Neuron (in vitro differentiated cells): Measurements from ENCODE around the gene IVD.
A peak's percentile ranks its signal among the peaks of the same experiment; 100 is the strongest.

Experiments
- H2AFZ ChIP-seq: one replicate; pipeline ENCODE4 v1.6.1; 2013; ENCODE audit warnings: low read depth, mild to moderate bottlenecking, inconsistent platforms, low read length, moderate library complexity
- H3K27me3 ChIP-seq: one replicate; pipeline ENCODE4 v1.6.1; 2013; ENCODE audit warnings: low read length; ENCODE audit not compliant: insufficient read depth
- H3K36me3 ChIP-seq: one replicate; pipeline ENCODE4 v1.6.1; 2013; ENCODE audit warnings: low read length; ENCODE audit not compliant: insufficient read depth
- H3K4me1 ChIP-seq: one replicate; pipeline ENCODE4 v1.6.1; 2013; ENCODE audit warnings: low read length; ENCODE audit not compliant: insufficient read depth
- H3K4me3 ChIP-seq: 2 replicates; pipeline ENCODE4 v1.5.1; 2013; ENCODE audit warnings: mild to moderate bottlenecking, low read length, moderate library complexity
- H3K9me3 ChIP-seq: one replicate; pipeline ENCODE4 v1.6.1; 2013; ENCODE audit warnings: low read length

Gene IVD

GRCh38 chr15:40405501-40406381 lies at the start of gene IVD:
TSS of gene IVD (plus strand) at chr15:40405795. CDS start at chr15:40405828, 33 bp downstream.
- peak within 1 kb of the TSS; percentile 93 for H2AFZ ChIP-seq
- H3K27me3 ChIP-seq = no peaks in the 10 kb centered on the region
- peak within 1 kb of the TSS; percentile 77 for H3K4me3 ChIP-seq

GRCh38 chr15:40355976-40356585 lies 49.5 kb upstream of the IVD start:
- H3K4me1 ChIP-seq = peaks cover 13% of the 10 kb centered on the region
- H3K9me3 ChIP-seq = no peaks in the 10 kb centered on the region
- H3K27me3 ChIP-seq = peaks cover 46% of the 10 kb centered on the region
- no peaks in the 10 kb centered on the region for H3K36me3 ChIP-seq
- no peak overlapping the region for H2AFZ ChIP-seq
- no peak overlapping the region for H3K4me3 ChIP-seq

More at GRCh38 chr15:40405501-40406381, at the start of gene IVD:
- Histone ChIP-seq H3K9me3 (no peaks in the 10 kb centered on the region), H3K4me1 (peaks cover 21% of the 10 kb centered on the region), H3K36me3 (peaks cover 25% of the 10 kb centered on the region)

DNA sequence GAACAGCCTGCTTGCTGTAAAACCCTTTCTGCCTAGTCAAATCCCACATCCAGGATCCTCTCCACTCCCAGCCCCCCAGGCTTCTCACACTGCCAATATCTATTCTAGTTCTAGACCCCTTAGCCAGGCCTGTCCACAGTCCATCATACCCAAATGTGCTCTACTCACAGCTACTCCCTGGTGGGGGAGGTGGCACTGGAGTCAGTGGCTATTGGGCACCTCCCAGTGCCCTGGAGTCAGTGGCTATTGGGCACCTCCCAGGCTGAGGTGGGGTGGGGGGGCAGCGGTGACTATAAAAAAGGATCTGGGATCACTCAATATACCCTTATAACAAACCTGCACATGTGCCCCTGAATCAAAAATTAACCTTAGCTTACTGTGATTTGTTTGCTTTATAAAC lies 48.3 kb upstream of the IVD start:
- H3K9me3 ChIP-seq = no peaks in the 10 kb centered on the region
- no peaks in the 10 kb centered on the region for H3K36me3 ChIP-seq
- peak overlapping the region; percentile 96 for H2AFZ ChIP-seq
- H3K27me3 ChIP-seq = peaks cover 52% of the 10 kb centered on the region
- peaks cover 13% of the 10 kb centered on the region for H3K4me1 ChIP-seq
- H3K4me3 ChIP-seq = peak overlapping the region; percentile 79

DNA sequence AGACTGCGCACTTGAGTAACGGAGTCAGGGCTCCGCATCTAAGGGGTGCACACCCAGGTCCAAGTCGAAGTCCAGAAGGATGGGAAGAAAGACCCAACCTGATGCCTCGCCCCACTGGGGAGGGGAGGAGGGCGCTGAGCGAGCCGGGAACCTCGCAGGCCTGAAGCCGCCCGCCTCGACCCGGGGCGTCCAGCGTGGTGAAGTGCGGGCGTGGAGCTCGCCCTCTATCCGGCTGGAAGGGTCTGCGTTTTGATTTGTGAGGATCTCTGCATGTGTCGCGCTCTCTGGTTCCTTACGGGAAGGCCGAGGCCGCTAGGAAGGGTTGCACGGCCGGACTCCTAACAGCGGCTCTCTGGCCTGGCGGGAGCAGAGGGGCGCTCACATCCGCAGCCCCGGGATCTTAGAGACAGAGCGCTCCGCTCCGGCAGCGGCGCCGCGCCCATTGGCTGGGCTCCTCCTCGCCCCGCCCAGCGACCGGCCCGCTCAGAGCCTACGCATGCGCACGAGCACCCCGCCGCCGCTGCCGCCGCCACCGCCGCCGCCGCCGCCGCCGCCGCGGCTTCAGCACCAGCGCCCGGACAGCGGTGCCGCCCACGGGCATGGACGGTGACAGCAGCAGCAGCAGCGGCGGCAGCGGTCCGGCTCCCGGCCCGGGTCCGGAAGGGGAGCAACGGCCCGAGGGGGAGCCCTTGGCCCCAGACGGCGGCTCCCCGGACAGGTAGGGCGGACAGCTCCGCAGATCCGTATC lies 47.7 kb upstream of the IVD start, which contains the start of gene DISP2:
DISP2 (plus strand) TSS at position 497 of the 748 bp plus-strand sequence; CDS start at position 600, 103 bp downstream.
- Histone ChIP-seq H2AFZ (peak within 1 kb of the TSS; percentile 96), H3K9me3 (no peaks in the 10 kb centered on the region), H3K36me3 (no peaks in the 10 kb centered on the region), H3K27me3 (peaks cover 45% of the 10 kb centered on the region), H3K4me1 (peaks cover 13% of the 10 kb centered on the region), H3K4me3 (peak within 1 kb of the TSS; percentile 79)

GRCh38 chr15:40358471-40359353 lies 46.9 kb upstream of the IVD start:
- peaks cover 38% of the 10 kb centered on the region for H3K27me3 ChIP-seq
- peak overlapping the region; percentile 58 for H3K4me3 ChIP-seq
- H3K9me3 ChIP-seq = no peaks in the 10 kb centered on the region
- H2AFZ ChIP-seq = peak overlapping the region; percentile 96
- no peaks in the 10 kb centered on the region for H3K36me3 ChIP-seq
- peaks cover 13% of the 10 kb centered on the region for H3K4me1 ChIP-seq

DNA sequence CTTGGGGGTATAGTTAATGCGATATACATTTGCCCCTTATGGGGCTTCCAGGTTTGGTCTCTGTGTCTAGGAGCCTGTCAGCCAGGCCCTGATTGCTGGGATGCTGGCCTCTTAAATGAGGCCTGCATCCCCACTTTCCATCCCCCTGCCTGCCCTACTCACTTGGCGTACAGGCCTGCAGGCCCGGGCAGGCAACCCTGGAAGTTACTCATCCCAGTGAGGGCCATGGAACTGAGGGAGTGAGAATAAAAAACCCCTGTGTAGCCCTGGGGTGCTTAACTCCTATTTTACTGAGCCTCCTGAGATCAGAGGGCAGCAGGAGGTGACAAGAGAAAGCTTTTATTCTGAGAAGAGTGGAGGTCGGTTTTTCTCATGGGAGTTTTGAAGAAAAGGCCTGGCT lies 45.6 kb upstream of the IVD start:
- peaks cover 13% of the 10 kb centered on the region for H3K4me1 ChIP-seq
- no peak overlapping the region for H2AFZ ChIP-seq
- H3K9me3 ChIP-seq = no peaks in the 10 kb centered on the region
- H3K27me3 ChIP-seq = peaks cover 44% of the 10 kb centered on the region
- H3K36me3 ChIP-seq = no peaks in the 10 kb centered on the region
- no peak overlapping the region for H3K4me3 ChIP-seq

GRCh38 chr15:40361640-40362039 lies 44.0 kb upstream of the IVD start:
- no peaks in the 10 kb centered on the region for H3K9me3 ChIP-seq
- H2AFZ ChIP-seq = no peak overlapping the region
- H3K4me1 ChIP-seq = peaks cover 13% of the 10 kb centered on the region
- H3K27me3 ChIP-seq = peaks cover 52% of the 10 kb centered on the region
- no peak overlapping the region for H3K4me3 ChIP-seq
- no peaks in the 10 kb centered on the region for H3K36me3 ChIP-seq

DNA sequence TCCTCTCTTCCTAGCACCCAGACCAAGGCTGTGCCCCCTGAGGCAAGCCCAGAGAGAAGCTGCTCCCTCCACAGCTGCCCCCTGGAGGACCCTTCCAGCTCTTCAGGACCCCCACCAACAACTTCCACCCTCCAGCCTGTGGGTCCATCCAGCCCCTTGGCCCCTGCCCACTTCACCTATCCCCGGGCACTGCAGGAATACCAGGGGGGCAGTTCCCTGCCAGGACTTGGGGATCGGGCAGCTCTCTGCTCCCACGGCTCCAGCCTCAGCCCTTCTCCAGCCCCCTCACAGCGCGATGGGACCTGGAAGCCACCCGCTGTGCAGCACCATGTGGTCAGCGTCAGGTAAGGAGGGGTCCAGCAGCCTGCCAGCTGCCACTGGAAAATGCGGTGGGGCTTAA lies 42.0 kb upstream of the IVD start:
- Histone ChIP-seq H2AFZ (no peak overlapping the region), H3K4me3 (no peak overlapping the region), H3K36me3 (no peaks in the 10 kb centered on the region), H3K9me3 (no peaks in the 10 kb centered on the region), H3K27me3 (peaks cover 61% of the 10 kb centered on the region), H3K4me1 (peaks cover 4% of the 10 kb centered on the region)

DNA sequence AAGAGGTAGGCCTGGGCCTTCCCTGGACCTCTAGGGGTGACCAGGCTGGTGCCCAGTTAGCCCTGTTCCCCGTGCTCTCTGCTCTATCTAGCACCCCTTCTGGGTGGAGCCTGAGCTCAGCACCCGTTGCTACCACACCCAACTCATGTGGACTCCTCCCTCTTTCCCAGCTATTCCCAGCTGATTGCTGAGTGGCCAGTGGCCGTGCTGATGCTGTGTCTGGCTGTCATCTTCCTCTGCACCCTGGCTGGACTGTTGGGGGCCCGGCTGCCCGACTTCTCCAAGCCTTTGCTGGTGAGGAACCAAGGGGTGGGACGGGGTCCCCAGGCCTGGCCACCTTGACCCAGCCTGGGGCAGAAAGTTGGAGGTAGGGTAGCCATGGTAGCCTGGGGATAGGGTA lies 41.3 kb upstream of the IVD start:
- H2AFZ ChIP-seq = no peak overlapping the region
- H3K9me3 ChIP-seq = no peaks in the 10 kb centered on the region
- no peaks in the 10 kb centered on the region for H3K36me3 ChIP-seq
- H3K27me3 ChIP-seq = peaks cover 55% of the 10 kb centered on the region
- no peaks in the 10 kb centered on the region for H3K4me1 ChIP-seq
- H3K4me3 ChIP-seq = no peak overlapping the region

- Histone ChIP-seq H3K4me3 (no peak overlapping the region), H2AFZ (no peak overlapping the region), H3K36me3 (no peaks in the 10 kb centered on the region), H3K27me3 (peaks cover 48% of the 10 kb centered on the region), H3K9me3 (no peaks in the 10 kb centered on the region), H3K4me1 (no peaks in the 10 kb centered on the region)
These were observed 40.6 kb upstream of the IVD start for GRCh38 chr15:40365016-40365415.

DNA sequence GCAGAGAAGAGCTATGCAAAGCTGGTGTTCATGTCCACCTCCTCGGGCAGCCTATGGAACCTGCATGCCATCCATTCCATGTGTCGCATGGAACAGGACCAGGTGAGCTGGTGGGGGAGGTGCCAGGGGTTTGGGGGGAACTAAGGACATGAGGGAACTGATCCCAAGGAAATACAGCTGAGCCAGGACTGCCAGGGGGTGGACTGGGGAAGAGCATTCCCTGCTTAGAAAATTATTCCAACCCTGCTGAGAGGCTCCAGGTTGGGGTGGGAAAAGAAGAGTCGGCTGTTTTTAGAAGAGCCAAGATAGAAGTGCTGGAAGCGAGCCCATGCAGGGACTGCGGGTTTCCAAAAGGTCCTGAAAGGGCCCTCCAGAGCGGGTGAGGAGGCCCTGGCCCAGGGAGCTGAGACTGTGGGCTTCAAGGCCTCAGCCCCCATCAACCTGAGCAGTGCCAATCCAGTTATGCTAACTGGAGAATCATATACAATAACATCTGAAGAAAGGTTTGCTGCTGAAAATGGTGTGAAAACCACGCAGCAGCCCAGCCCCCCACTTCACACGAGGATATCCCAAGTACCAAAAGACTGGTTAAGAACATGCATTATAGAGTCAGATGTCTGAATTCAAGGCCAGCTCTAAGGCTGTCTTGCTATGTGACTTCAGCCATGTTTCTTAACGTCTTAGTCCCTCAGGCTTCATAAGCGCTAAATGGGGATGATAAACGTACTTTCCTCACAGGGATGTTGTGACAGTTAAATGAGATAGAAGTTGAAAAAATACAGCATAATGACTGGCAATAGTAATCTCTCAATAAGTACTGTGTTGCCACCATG lies 39.8 kb upstream of the IVD start:
- Histone ChIP-seq H3K9me3 (no peaks in the 10 kb centered on the region), H3K4me1 (no peaks in the 10 kb centered on the region), H3K4me3 (no peak overlapping the region), H3K36me3 (no peaks in the 10 kb centered on the region), H2AFZ (no peak overlapping the region), H3K27me3 (peaks cover 42% of the 10 kb centered on the region)
